ENCODE measurements around the gene HIVEP3.

The HIVEP3 gene

DNA sequence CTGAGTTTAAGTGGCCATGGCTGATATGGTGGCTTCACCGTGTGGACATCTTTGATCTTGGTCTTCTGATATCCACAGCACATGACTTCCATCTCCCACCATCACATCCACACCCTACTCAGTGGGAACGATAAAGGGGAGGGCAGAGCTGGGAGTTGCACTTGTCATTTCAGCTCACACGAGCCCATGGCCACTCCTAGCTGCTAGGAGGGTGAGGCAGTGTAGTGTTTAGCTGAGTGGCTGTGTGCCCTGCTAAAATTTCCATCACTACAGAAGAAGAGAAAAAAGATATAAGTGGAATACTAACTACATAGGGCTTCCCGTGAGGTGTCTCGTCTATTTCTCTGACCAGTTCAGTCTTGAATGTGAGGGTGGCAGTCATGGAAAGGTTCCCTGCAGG lies 310.9 kb downstream of the HIVEP3 start:
- no peak for DNase-seq

DNA sequence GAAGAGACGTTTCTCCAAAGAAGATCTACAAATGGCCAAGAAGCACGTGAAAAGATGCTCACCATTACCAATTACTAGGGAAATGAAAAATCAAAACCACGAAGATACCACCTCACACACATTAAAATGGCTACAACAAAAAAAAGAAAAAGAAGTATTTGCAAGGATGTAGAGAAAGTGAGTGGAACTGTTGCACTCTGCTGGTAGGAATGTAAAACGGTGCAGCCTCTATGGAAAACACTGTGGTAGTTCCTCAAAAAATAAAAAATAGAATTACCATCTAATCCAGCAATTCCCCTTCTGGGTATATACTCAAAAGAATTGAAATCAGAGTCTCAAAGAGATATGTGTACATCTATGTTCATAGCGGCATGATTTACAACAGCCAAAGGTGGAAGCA lies 318.8 kb downstream of the HIVEP3 start:
- no peak for DNase-seq

DNA sequence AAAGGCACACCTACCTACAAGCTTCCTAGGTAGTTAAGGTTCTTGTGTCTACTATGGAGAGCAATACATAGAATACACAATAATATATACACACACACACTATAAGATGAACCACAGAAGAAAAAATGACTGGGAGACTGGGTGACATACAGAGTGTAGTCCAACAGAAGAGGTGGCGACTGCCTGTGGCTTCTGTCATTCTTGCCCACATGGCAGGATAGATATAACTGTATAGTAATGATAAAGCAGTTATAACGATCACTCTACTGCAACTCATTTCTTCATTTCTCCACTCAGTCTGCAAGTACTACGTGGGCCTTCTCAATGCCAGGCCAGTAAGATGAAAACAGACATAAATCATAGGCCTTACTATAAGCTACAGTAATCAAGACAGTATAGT lies 320.4 kb downstream of the HIVEP3 start:
- DNase-seq = no peak

DNA sequence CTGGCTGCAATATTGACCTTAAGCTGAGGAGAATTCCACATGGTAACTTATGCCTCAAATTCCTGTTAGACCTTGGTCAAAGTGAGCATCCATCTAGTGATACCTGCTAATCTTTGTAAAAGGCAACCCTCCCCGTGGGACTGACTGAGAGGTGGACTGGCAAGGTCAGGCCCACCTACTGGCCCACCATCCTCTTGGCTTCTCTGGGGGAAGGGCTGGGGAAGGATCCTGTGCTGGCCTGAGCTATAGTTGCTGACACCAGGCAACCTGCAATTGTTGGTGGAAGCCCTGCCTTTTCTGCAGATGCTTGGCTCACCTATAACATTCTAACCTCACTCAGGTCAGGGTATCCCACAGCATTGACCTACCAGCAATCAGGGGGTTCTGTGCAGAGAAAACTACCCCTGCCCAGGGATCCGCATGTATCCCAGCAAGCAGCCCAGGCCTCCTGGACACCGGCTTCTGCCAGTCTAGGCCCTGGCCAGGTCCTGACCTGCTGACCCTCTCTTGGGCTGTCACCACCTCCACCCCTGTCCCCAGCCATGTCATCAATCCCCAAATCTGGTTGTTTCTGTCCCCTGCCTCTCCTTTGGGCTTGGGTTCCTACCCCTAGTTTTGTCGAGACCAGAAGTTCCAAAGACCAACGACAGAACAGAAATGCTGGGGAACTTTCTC lies 326.1 kb downstream of the HIVEP3 start:
- no peak for DNase-seq

DNA sequence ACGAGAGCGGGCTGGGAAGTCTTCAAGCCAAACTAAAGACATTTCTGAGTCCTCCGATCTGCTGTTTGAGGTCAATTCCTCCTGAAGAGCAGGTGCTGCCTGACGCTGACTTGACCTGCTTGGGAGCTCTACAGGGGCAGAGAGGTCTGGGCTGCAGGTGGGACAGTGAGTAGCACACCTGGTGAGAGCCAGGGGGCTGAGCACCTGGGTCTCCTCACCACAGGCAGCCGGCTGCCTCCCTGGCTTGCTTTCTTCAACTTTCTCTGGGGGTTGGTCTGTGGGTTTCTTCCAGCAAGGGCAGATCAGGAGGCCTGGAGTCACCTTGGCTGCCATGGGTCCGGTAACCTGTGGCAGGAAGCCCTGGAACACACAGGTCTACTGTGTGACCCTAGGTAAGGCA lies 326.8 kb downstream of the HIVEP3 start:
- no peak for DNase-seq

DNA sequence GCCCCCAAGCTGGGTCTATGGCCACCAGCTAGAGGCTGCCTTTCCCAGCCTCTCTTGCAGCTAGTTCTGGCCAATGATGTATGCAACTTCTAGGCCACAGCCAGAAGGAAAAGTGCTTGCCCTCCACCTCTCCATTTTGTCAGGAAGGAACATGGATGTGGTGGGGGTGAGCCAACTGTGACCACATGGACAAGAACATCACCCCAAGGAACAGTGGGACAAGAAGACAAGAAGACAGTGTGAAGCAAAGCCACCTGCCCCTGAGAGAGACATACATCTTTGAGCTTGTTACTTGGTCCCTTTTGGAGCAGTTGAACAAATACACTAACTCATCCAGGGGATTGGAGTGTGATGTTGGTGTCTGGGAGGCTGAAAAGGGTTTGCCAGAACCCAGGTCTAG lies 328.4 kb downstream of the HIVEP3 start:
- DNase-seq = no peak

DNA sequence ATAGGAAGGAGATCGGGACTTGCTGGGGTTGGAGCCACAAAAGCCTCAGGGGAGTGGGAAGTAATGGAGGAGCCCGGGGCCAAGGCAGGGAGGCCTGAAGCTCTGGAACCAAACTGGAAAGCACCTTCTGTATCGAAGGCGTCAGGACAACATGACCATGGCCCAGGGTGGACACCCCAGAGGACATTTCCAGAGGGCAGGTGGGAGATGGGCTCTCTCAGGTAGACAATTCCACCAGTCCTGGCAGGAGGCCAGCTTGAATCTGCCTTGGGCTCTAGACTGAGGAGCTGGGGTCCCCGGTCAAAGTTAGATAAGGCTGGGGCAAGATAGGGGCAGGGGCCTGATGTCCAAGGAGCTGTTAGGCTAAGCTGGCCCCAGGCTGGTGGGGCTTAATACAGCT lies 329.3 kb downstream of the HIVEP3 start:
- DNase-seq = no peak

DNA sequence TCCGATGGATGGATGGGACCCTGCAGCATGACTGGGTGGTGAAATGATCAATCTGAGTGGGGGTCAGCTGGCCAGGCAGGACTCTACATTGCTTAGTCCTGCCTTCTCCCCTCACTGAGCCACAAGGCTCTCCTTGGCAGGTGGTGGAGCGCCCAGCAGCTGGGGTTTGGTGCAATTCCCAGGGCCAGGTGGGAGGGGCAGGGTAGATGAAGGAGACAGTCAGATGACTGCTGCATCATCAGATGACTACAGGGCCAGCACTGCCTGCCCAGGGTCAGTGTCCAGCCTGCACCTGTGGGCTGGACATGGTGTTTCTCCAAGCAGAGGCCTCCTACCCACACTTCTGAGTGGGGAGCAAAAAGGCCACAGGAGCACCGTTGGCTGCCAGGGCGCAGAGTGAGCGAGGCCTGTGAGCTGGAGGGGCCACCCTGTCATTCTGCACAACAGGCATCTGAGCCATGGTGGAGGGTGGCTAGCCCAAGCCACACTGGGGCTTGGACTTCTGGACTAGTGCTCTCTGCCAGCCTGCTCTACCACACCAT lies 330.3 kb downstream of the HIVEP3 start:
- no peak for DNase-seq

DNA sequence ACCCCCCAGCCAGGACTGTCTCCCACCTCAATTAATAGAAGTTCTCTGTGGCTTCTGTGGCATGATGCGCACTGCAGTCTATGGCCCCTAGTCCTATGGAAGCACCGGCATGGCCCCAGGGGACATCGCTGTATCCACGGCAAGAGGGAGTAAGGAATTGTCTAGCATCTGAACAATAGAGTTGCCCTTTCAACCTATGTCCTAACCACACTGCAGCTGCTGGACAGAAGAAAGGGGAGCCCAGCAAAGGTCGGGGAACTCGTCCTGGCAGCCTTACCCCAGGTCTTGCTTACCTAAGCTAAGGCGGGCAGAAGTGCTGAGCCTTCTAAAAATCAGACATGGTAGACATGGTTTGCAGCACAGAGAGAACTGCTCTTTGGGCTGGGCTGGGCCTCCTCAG lies 330.9 kb downstream of the HIVEP3 start:
- no peak for DNase-seq

DNA sequence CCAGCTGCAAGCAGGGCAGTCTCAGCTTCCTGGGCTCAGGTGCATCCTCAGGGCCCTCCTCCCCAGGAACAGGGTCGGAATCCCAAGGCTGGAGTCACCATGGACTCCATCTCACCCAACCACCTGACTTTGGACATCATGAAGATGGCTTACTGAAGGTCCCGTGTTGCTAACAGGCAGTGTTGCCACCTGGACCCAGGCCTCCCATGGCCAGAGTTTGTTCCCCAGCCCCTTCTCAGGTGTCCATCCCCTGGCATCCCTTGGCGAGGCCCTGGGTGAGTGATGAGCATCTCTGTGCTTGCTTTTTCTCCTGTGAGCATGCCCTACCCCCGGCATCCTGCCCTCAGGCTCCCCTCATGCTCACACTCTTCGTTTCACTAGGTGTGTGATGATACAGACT lies 332.5 kb downstream of the HIVEP3 start:
- no peak for DNase-seq

DNA sequence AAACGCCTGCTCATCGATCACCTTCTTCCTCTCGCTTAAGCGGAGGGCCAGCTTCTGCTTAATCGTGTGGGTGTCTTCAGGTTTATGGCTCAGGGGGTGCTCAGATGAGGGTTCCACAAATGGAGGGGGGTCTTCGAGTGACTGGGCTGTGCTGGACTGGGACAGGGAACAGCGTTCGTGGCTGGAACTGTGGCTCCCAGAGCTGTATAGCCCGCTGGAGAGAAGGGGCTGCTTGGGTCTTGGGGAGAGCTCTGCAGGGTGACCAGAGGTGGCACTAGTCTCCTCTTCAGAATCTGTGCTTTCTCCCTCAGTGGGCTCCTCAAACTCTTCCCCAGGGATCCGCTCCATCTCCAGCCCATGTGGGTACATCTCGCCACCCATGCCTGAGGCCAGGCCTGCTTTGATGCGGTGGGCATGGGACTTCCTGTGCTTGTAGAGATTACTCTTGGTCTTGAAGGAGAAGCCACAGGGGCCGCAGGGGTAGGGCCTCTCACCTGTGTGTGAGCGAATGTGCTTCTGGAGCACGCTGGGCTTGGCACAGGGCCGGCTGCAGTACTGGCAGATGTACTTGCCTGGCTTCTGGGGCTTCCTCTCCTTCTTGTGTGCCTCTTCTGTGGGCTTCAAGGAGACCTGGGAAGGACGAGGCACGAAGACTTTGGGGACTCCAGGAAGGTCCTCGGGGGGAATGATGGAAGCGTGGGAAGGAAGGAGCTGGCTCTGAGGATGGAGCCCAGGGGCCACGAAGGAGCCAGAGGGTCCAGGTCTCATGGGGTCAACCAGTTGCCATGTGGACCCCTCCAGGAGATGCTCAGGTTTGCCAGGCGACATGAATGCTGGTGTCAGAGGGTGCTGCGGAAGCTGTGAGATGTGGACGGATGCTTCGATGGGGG lies 334.8 kb downstream of the HIVEP3 start:
- DNase-seq = no peak

DNA sequence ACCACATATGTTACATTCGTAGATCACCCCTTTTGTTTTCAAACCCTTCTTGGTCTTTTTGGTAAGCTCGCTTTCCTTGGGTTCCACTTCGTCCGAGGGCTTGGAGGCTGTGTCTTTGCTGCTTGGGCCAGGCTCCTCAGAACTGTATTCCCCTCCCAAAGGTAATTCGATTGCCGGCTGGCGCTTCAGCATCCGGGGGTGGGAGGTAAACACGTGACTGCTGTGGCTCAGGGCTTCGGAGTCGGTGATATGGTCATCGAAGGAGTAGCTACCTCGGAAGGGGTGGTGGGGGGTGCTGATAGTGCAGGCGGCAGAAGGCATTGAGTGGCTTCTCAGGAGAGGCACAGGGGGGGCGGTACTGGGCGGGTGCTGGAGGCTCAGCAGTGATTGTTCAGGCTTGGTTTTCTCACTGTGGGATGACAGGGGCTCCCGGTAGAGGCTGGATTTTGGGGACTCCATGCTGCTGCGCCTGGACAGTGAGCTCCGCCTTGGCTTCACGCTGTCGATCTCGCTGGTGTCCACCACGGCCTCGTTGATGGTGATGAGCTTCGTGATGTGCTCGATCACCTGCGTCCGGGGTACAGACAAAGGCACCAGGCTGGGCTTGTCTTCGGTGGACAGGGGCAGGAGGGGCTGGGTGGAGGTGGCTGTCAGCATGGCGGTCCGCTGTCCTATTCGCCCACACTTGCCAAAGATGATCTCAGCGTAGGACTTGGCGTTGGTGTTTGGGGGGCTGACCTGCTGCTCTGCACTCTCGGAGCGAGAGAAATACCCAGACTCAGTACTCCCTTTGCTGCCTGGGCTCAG lies 335.7 kb downstream of the HIVEP3 start:
- DNase-seq = no peak

DNA sequence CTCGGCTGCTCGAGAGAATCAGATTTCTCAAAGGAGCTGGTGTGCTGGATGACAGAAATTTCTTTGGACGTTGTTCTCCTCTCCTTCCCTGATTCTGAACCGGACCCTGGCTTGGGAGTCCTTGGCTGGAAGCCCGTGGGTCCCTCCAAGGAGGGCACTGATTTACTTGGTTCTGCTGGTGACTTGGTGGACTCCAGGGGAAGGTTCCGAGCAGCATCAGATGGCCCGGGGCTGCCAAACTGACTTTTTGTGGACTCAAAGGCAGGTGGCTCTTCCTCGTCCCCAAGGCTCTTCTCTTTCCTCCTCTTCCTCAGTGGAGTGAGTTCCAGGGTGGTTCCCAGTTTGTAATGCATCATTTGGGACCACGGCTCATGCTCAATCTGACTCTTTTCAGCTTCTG lies 336.4 kb downstream of the HIVEP3 start:
- DNase-seq = no peak

DNA sequence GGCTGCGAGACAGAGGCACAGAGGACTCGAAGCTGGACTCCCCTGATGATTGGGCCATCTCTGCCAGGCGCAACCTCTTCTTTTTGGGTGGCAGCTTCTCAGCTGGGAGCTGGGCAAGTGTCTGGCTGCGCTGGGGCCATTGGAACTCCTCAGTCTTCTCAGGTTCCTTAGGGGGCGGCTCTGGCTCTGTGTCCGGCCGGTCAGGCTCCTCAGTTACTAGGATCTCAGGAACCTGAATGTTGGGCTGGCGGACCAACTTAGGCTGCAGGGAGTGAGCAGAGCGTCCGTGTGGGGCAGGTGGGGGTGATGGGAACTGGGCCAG lies 336.8 kb downstream of the HIVEP3 start:
- no peak for DNase-seq

DNA sequence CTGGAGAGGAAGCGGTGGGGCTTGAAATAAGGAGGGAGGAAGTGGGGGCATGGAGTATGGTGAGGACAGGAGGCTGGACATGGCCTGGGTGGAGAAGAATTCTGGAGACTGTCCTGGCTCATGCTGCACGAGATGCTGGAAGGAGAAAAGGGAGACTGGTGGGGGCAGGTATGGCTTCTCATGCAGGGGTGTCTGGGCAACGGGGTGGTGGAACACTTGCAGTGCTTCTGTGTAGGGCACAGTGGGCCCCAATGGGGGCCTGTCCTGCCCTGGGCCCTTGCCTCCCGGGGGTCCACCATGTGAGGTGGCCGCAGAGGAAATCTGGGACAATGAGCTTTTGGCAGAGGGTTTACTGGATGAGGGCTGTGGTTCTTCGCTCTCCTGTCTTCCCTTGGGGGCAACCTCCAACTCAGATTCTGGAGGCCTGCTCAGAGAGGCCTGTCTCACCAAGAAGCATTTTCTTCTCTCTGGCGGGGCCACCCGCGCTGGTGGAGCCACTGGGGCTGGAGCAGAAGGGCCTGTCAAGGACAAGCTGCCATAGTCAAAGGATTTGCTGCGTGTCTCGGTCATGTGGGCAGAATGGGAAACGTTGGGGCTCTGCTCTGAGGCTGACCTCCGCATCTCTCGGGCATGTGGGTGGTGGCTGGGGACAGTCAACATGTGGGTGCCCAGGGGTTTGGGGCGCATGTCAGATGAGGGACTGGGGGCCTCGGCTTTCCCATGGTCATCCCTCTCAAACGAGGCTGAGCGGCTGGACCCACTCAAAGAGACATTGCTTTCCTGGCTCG lies 337.3 kb downstream of the HIVEP3 start:
- DNase-seq = no peak

DNA sequence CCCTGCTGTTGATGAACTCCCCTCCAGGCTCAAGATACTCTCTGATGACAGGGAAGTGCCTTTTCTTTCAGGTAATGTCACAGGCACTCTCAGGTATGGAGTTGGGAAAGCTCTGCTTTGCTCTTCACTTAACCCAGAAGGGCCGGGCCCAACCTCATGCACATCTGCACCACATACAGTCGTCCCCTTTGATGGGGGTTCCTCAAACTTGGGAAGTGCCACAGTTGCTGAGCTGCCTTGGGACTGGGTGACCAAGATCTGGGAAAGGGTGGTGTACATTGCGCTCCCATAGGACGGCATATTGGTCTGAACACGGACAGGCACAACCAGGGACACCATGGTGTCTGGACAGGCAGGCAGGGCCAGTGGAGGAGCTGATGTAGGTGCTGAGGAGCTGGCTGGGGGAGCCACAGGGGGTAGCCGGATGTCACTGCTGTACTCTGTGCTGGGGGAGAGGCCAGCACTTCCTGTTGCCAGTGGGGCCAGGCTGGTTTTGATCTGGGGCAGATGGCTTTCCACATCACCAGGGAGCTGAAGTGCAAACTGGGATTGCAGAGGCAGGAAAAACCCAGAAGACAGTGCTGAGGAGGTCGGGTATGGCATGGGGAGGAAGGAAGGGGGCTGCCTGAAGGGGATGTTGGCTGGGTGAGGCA lies 338.1 kb downstream of the HIVEP3 start:
- no peak for DNase-seq

DNA sequence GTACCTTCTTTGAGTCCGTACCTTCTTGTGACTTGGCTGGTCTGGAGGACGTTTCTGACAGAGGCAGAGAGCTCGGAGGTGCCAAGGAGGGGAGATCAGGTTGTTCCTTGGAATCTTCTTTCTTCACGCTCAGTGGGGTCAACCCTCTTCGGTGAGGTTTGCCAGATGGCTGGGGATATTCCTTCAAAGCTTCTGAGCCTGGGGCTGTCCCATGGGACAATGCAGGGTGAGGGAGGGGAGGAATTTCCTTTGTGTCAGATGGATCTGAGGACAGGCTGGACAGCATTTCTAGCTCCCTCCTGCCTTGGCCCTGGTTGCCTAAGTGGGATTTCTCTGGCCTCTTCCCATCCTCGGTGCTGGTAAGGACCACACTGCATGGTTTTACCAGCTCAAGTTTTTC lies 338.7 kb downstream of the HIVEP3 start:
- DNase-seq = no peak

DNA sequence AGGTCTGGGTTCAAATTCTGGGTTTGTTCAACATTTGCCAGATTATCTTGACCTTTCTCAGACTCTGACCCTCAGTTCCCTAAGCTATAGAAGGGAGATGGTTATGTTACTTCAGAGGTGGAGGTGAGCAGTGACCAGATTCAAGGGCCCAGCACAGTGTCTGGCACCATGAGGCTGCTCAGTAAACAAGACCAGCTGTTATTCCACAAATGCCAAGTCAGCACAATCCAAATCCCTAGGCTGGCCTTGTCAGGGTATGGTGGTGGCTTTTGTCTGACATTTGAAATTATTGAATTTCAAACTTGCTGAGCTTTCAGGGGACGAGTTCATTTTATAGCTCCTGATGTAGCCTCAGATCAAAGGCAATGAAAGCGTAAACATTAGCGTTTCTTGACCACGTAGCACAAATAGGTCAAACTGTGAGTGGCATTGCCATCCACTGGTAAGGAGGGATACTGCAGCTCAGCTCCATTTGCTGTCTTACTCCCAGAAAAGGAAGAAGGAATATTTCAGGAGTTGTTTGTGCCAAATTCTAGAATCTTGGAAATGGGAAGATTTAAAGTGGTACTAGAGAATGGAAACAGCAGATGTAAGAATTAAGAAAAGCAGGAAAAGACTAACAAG lies 339.9 kb downstream of the HIVEP3 start:
- no peak for DNase-seq

DNA sequence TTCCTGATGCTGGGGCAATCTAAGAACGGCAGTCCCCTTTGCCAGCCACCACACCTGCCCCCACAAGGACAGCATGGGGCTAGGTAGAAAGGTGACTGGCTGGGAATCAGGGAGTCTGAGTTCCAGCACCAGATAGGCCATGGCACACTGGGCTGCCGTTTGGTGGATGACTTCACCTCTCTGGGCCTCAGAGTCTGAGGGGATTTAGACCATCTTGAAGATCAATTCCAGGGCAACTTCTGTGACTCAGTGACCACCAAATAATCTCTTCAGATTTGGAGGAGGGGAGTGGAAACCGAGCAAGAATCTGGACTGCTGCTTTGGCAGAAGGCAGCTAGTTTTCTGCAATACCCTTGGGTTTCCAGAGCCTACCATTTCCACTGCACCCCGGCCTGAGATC lies 342.1 kb downstream of the HIVEP3 start:
- no peak for DNase-seq

DNA sequence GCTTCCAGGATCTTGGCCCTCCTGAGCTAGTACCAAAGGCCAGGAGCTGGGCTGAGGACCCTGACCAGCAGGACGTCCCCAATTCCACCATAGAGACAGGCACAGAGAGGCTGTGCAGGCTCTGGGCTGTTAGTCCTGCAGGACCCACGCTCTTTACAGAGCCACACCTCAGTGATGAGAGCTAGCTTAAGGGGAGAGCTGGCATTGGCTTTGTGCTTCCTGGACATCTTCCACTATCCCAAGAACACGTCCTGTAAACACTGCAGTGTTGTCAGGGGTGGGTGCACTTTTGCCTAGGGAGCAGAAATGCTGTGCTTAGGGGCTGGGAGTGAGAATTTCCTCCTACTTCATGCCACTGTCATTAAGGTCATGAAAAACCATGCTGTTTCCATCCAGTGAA lies 342.5 kb downstream of the HIVEP3 start:
- no peak for DNase-seq

DNA sequence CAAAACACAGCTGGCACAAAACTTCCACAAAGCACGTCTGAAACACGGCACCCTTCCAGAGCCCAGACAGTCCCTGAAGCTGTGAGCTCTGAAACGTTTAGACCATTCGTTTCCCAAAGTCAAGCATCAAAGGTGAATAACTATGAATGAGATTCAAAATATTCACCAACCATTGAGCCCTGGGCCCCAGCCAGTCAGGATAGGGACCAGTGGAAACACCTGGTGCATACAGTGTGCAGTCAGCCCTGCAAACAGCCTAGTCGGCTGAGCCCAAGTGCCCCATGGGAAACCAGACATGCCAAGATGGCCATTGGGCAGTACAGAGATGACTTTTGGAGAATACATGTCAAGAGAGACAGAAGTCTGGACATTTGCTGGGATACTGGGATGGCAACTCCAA lies 343.9 kb downstream of the HIVEP3 start:
- no peak for DNase-seq

Data from SIG-M5 (cell line).